CD4-positive, alpha-beta T cell (primary cell): ENCODE results near the gene FOXO3. TPM values are rescaled to one million over a fixed set of nuclear protein-coding genes. Genes with fewer than 3 reads are reported as not detected.
A peak's percentile ranks its signal among the peaks of the same experiment; 100 is the strongest.

ENCODE experiments used
- ATAC-seq: fragments of 200-7000 bp; cut with Tn5 transposase; one replicate; pipeline ENCODE4 v1.10.0; 2022; ENCODE audit warnings: mild to moderate bottlenecking; ENCODE audit not compliant: poor library complexity
- CTCF ChIA-PET: fragments of 350-600 bp; sonication (Branson Sonifier 250); formaldehyde crosslinking; loops from one replicate; lab custom pipeline; 2021; ENCODE audit warnings: antibody characterized with exemption, inconsistent platforms; lab: Charles Lee
- POLR2A ChIA-PET: fragments of 350-600 bp; sonication (Branson Sonifier 250); formaldehyde crosslinking; loops from one replicate; lab custom pipeline; 2021; ENCODE audit warnings: antibody characterized with exemption, inconsistent platforms; lab: Charles Lee
- DNase-seq, 14 experiments: peaks; one replicate each; pipeline ENCODE4 v3.0.0-alpha.2; 2013 to 2020; ENCODE audit warnings: mixed read lengths in 2 of 14
- H3K27ac ChIP-seq, 2 donors: one replicate each; pipeline versions ENCODE4 v1.5.1 to v1.7.0; 2013; ENCODE audit warnings: low read length in 2 of 2, low read depth in 1 of 2, mild to moderate bottlenecking in 1 of 2
- H3K27me3 ChIP-seq, 2 experiments: 1 replicate in 1 of 2; 2 replicates in 1 of 2; pipeline versions ENCODE4 v1.6.1 to v1.7.0; 2013; ENCODE audit warnings: low read length in 2 of 2, control low read depth in 1 of 2, mild to moderate bottlenecking in 1 of 2, moderate library complexity in 1 of 2; ENCODE audit not compliant: insufficient read depth in 2 of 2, control insufficient read depth in 1 of 2
- H3K36me3 ChIP-seq: one replicate; pipeline ENCODE4 v1.6.1; 2013; ENCODE audit warnings: low read length, control low read depth; ENCODE audit not compliant: insufficient read depth
- H3K4me1 ChIP-seq: one replicate; pipeline ENCODE4 v1.6.1; 2013; ENCODE audit warnings: low read length, control low read depth; ENCODE audit not compliant: insufficient read depth
- H3K4me3 ChIP-seq: one replicate; pipeline ENCODE4 v1.5.1; 2013; ENCODE audit warnings: mild to moderate bottlenecking, low read length, moderate library complexity
- H3K9me3 ChIP-seq, 2 experiments: 1 replicate in 1 of 2; 2 replicates in 1 of 2; pipeline versions ENCODE4 v1.6.1 to v1.7.0; 2013; ENCODE audit warnings: low read length in 2 of 2, mild to moderate bottlenecking in 2 of 2, control low read depth in 1 of 2, moderate library complexity in 1 of 2; ENCODE audit not compliant: control insufficient read depth in 1 of 2, insufficient read depth in 1 of 2
- H3K27ac Mint-ChIP-seq: one replicate; pipeline ENCODE4 v1.8.0; 2020; ENCODE audit warnings: mixed read lengths
- H3K27me3 Mint-ChIP-seq: one replicate; pipeline ENCODE4 v1.8.0; 2021; ENCODE audit warnings: mixed read lengths
- H3K36me3 Mint-ChIP-seq: one replicate; pipeline ENCODE4 v1.8.0; 2021; ENCODE audit warnings: low read depth, mixed read lengths
- H3K4me1 Mint-ChIP-seq: one replicate; pipeline ENCODE4 v1.8.0; 2021; ENCODE audit warnings: low read depth, mixed read lengths
- H3K4me3 Mint-ChIP-seq: one replicate; pipeline ENCODE4 v1.8.0; 2020; ENCODE audit warnings: mild to moderate bottlenecking, mixed read lengths
- H3K9me3 Mint-ChIP-seq: one replicate; pipeline ENCODE4 v1.8.0; 2020; ENCODE audit warnings: mixed read lengths
- intact Hi-C, 2 experiments: fragments of 100-400 bp; cut with DNase I in 1 of 2; cut with micrococcal nuclease in 1 of 2; formaldehyde crosslinking; loops; one replicate each; pipeline versions ENCODE4 v1.15.1 to v1.9.0; 2023 to 2025; cut with DNase I, micrococcal nuclease
- polyA plus RNA-seq, 2 donors: library from polyadenylated mRNA; unstranded; fragments of 120-200 nt; gene quantifications; one replicate each; pipeline ENCODE4 v1.2.1, GENCODE V29; 2013
- total RNA-seq, 174 experiments: library from RNA in 2 of 174; stranded (reverse) in 2 of 174; gene quantifications; one replicate each; pipeline ENCODE4 v1.2.3 and lab custom pipeline; 2021 to 2026
- TF ChIP-seq, protein P1 (sequence below): fragments of 200-600 bp; IDR thresholded peaks from one replicate; pipeline ENCODE4 v1.8.0; 2022; ENCODE audit warnings: antibody characterized with exemption, mild to moderate bottlenecking

FOXO3 gene
- total RNA-seq (10 to 100 TPM; 24.3 to 25.3 TPM), total RNA-seq (lab: John Stamatoyannopoulos, UW) (8.4 to 130 (median 48.5) reads per million in 172 experiments)
- 12.7 TPM for polyA plus RNA-seq (2013, experiment 1 of 2)
- polyA plus RNA-seq (2013, experiment 2 of 2) = 16.0 TPM

DNA sequence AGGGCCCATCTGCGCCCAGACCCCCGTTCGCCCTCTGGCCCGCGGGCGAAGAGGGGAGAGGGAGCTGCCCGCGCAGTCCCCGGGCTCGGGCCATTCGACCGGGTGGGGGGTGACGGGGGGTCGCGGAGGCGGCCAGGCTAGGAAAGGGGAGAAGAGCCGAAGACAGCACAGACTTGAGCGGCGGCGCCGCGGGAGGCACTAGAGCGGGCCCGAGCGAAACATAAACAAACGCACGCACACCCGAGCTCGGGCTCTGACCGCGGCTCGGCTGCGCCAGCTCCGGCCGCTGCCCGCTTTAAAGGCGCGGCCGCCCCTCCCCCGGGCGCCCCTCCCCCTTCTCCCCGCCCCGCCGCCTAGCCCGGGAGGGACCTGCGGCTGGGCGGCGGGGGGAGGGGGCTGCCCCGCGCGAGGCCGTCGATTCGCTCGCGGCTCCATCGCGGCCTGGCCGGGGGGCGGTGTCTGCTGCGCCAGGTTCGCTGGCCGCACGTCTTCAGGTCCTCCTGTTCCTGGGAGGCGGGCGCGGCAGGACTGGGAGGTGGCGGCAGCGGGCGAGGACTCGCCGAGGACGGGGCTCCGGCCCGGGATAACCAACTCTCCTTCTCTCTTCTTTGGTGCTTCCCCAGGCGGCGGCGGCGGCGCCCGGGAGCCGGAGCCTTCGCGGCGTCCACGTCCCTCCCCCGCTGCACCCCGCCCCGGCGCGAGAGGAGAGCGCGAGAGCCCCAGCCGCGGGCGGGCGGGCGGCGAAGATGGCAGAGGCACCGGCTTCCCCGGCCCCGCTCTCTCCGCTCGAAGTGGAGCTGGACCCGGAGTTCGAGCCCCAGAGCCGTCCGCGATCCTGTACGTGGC, at the start of gene FOXO3:
Gene FOXO3 (plus strand): TSS at position 455 of the 846 bp plus-strand sequence. CDS start 292 bp downstream, at position 747.
- H3K9me3 Mint-ChIP-seq = no peaks in the 10 kb centered on the region
- CTCF ChIA-PET = interaction anchor here (0.6 to 1.0 kb wide), 2 partner anchors 8 to 31 kb away, joined by 3 read pairs; no protein-coding TSS in a partner anchor

DNA sequence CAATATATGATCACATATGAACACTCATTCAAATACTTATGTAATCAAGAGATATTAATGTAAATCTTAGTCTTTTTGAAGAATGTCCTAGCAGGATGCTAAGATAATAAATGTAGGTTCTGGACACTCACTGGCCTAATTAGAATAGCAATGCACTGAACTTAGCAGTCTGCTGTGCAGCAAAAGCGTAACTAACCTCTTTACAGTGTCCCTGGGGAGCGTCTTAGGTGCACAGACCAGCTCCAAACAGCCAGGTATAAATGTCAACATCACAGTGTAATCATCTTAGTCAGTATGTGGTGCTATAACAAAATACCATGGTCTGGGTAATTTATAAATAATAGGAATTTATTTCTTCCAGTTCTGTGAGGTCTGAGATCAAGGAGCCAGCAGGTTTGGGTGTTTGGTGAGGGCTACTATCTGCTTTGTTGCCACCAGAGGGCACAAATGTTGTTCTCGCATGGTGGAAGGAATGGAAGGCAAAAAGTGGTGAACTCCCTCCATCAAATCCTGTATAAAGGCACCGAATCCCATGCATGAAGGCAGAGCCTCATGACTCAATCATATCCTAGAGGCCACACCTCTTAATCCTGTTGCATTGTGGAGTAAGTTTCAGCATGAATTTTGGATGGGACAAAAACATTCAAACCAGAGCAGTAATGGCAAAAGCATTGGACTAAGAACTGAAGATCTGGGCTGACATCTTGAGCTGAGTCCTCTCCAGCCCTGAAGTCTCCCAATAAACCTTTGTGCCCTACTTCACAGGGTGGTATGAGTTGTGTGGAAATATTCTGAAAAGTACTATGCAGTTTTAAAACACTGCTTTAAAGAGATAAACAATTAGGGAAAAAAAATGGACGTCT, 41.8 kb upstream of the FOXO3 start:
- no peaks in the 10 kb centered on the region for H3K9me3 ChIP-seq
- H3K4me1 Mint-ChIP-seq = no peaks in the 10 kb centered on the region
- no peaks in the 10 kb centered on the region for H3K9me3 Mint-ChIP-seq
- no peak overlapping the region for H3K27ac ChIP-seq
- H3K4me1 ChIP-seq = no peaks in the 10 kb centered on the region
- no peaks in the 10 kb centered on the region for H3K27me3 Mint-ChIP-seq
- DNase-seq (peak in 2 of 14 experiments; percentile 12 to 15), ATAC-seq (no peak)
- no peaks in the 10 kb centered on the region for H3K27me3 ChIP-seq
- ChIA-PET CTCF (no interaction called here), POLR2A (no interaction called here)
- H3K27ac Mint-ChIP-seq = no peak overlapping the region
- no peaks in the 10 kb centered on the region for H3K36me3 ChIP-seq
- H3K36me3 Mint-ChIP-seq = peaks cover 19% of the 10 kb centered on the region
- intact Hi-C loops = no loop called here
- TF ChIP-seq, protein P1, sequence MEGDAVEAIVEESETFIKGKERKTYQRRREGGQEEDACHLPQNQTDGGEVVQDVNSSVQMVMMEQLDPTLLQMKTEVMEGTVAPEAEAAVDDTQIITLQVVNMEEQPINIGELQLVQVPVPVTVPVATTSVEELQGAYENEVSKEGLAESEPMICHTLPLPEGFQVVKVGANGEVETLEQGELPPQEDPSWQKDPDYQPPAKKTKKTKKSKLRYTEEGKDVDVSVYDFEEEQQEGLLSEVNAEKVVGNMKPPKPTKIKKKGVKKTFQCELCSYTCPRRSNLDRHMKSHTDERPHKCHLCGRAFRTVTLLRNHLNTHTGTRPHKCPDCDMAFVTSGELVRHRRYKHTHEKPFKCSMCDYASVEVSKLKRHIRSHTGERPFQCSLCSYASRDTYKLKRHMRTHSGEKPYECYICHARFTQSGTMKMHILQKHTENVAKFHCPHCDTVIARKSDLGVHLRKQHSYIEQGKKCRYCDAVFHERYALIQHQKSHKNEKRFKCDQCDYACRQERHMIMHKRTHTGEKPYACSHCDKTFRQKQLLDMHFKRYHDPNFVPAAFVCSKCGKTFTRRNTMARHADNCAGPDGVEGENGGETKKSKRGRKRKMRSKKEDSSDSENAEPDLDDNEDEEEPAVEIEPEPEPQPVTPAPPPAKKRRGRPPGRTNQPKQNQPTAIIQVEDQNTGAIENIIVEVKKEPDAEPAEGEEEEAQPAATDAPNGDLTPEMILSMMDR = no peak
- no peak overlapping the region for H3K4me3 ChIP-seq
- no peak overlapping the region for H3K4me3 Mint-ChIP-seq

More for the DNA sequence above, at the start of gene FOXO3:
- H3K4me3 ChIP-seq = peak within 1 kb of the TSS; percentile 99
- Mint-ChIP-seq H3K36me3 (peaks cover 23% of the 10 kb centered on the region), H3K4me3 (peak within 1 kb of the TSS; percentile 95), H3K27ac (peak within 1 kb of the TSS; percentile 100), H3K27me3 (no peaks in the 10 kb centered on the region), H3K4me1 (peaks cover 40% of the 10 kb centered on the region)
- no peaks in the 10 kb centered on the region for H3K27me3 ChIP-seq
- H3K36me3 ChIP-seq = peaks cover 7% of the 10 kb centered on the region
- intact Hi-C loops = loop anchor here in 1 of 2 experiments (5.0 kb wide), 1 partner anchor 117 kb away; no protein-coding TSS in a partner anchor
- POLR2A ChIA-PET = interaction anchor here (1.1 to 5.5 kb wide), 17 partner anchors 16 to 880 kb away, joined by 3 to 102 read pairs (median 11); partner anchors contain the start of genes AFG1L, ARMC2, CD164 and CEP57L1
- TF ChIP-seq, protein P1 = no peak
- peaks cover 40% of the 10 kb centered on the region for H3K4me1 ChIP-seq
- no peak for ATAC-seq
- H3K9me3 ChIP-seq = no peaks in the 10 kb centered on the region
- H3K27ac ChIP-seq = peak within 1 kb of the TSS; percentile 86
- peak in 13 of 14 experiments; percentile 37 to 88 (median 51) for DNase-seq

DNA sequence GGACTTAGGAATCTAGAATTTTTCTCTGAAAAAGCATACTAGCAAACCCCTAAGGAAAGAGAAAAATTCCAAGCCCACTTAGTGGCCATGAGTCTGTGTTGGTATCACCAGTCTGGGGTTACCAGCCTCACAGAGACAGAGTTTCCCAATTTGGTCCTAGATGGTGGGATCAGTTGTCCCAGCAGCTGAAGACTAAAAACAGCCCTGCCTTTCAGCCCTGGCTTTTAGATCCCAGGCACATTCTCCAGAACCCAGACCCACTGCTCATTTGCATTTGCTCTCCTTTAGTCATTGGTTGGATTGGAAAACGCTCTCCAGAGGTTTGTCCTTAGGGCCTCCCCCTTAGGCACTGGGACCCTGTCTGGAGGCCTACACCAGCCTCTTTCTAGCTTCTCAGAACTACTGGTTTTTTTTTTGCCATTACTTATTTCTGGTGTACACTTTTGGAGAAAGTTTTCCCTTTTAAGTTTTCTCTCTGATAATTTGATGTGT, 39.1 kb upstream of the FOXO3 start:
- ATAC-seq (no peak), DNase-seq (no peak)
- H3K27ac Mint-ChIP-seq = no peak overlapping the region
- Histone ChIP-seq H3K27ac (no peak overlapping the region), H3K4me3 (no peak overlapping the region), H3K4me1 (no peaks in the 10 kb centered on the region), H3K9me3 (no peaks in the 10 kb centered on the region), H3K36me3 (no peaks in the 10 kb centered on the region), H3K27me3 (no peaks in the 10 kb centered on the region)
- H3K36me3 Mint-ChIP-seq = peaks cover 19% of the 10 kb centered on the region
- no peaks in the 10 kb centered on the region for H3K4me1 Mint-ChIP-seq
- no peak overlapping the region for H3K4me3 Mint-ChIP-seq
- POLR2A ChIA-PET = no interaction called here
- CTCF ChIA-PET = no interaction called here
- H3K9me3 Mint-ChIP-seq = no peaks in the 10 kb centered on the region
- TF ChIP-seq, protein P1 = no peak
- intact Hi-C loops = loop anchor here in 1 of 2 experiments (10.0 kb wide), 1 partner anchor 267 kb away; no protein-coding TSS in a partner anchor
- H3K27me3 Mint-ChIP-seq = no peaks in the 10 kb centered on the region
